ENCODE data around the gene GLIS1.

GRCh38 chr1:53657891-53658396 is 81.0 kb downstream of the GLIS1 start:
- TF ChIP-seq CTCF (IDR thresholded peaks at IDR 0.05; ENCODE audit: low read length) (no peak), EZH2 (optimal IDR thresholded peaks at IDR 0.05; ENCODE audit: low read depth, low read length) (no peak)
